GM23338 (cell line): ENCODE measurements around the gene ZFP42. TPM values are rescaled to one million over a fixed set of nuclear protein-coding genes. Genes with fewer than 3 reads are reported as not detected.

ENCODE experiments used
- ATAC-seq: fragments of 200-7000 bp; cut with Tn5 transposase; 3 replicates; pipeline ENCODE4 v1.9.1; 2020
- DNase-seq: peaks from one replicate; pipeline ENCODE4 v3.0.0-alpha.2; 2015; ENCODE audit warnings: low spot score
- H2AFZ ChIP-seq: fragments of 200-600 bp; sonication (generic); 2 replicates; pipeline ENCODE4 v1.8.0; 2016; ENCODE audit warnings: antibody characterized with exemption, mild to moderate bottlenecking, moderate library complexity
- H3F3A ChIP-seq: fragments of 200-600 bp; sonication (generic); replicated peaks from 2 replicates; pipeline ENCODE4 v1.8.0; 2017; ENCODE audit warnings: antibody characterized with exemption, mixed run types, low read depth
- H3K27ac ChIP-seq: fragments of 200-600 bp; sonication (generic); 2 replicates; pipeline ENCODE4 v1.6.1; 2016; ENCODE audit warnings: low read depth
- H3K27me3 ChIP-seq: fragments of 200-600 bp; sonication (generic); 2 replicates; pipeline ENCODE4 v1.8.0; 2016; ENCODE audit warnings: mild to moderate bottlenecking, mixed run types, moderate library complexity; ENCODE audit not compliant: insufficient read depth
- H3K36me3 ChIP-seq: fragments of 200-600 bp; sonication (generic); 2 replicates; pipeline ENCODE4 v1.8.0; 2016; ENCODE audit warnings: mild to moderate bottlenecking; ENCODE audit not compliant: insufficient read depth
- H3K4me1 ChIP-seq: fragments of 200-600 bp; sonication (generic); 2 replicates; pipeline ENCODE4 v1.8.0; 2016; ENCODE audit warnings: mild to moderate bottlenecking, moderate library complexity; ENCODE audit not compliant: insufficient read depth
- H3K4me2 ChIP-seq: fragments of 200-600 bp; sonication (generic); 2 replicates; pipeline ENCODE4 v1.7.1; 2017; ENCODE audit warnings: mixed run types
- H3K4me3 ChIP-seq: fragments of 200-600 bp; sonication (generic); 2 replicates; pipeline ENCODE4 v1.6.1; 2016; ENCODE audit warnings: mixed run types
- H3K79me2 ChIP-seq: fragments of 200-600 bp; sonication (generic); replicated peaks from 2 replicates; pipeline ENCODE4 v1.8.0; 2017; ENCODE audit warnings: mild to moderate bottlenecking; ENCODE audit not compliant: insufficient read depth
- H3K9me2 ChIP-seq: fragments of 200-600 bp; sonication (generic); 2 replicates; pipeline ENCODE4 v1.8.0; 2017; ENCODE audit not compliant: insufficient read depth
- H4K20me1 ChIP-seq: fragments of 200-600 bp; sonication (generic); replicated peaks from 2 replicates; pipeline ENCODE4 v1.8.0; 2017; ENCODE audit warnings: mild to moderate bottlenecking; ENCODE audit not compliant: insufficient read depth
- H3K27ac Mint-ChIP-seq: 2 replicates; pipeline ENCODE4 v1.8.0; 2020; ENCODE audit warnings: inconsistent platforms, mild to moderate bottlenecking, moderate library complexity, mixed read lengths
- H3K27me3 Mint-ChIP-seq: 3 replicates; pipeline ENCODE4 v1.8.0; 2022; ENCODE audit warnings: low read depth, mild to moderate bottlenecking, moderate library complexity, mixed read lengths, inconsistent platforms; ENCODE audit not compliant: insufficient read depth, poor library complexity
- H3K36me3 Mint-ChIP-seq: 3 replicates; pipeline ENCODE4 v1.8.0; 2021; ENCODE audit warnings: low read depth, mild to moderate bottlenecking, inconsistent platforms, moderate library complexity, mixed read lengths
- H3K4me1 Mint-ChIP-seq: 3 replicates; pipeline ENCODE4 v1.8.0; 2020; ENCODE audit warnings: mild to moderate bottlenecking, inconsistent platforms, mixed read lengths
- H3K4me3 Mint-ChIP-seq: 3 replicates; pipeline ENCODE4 v1.8.0; 2021; ENCODE audit warnings: moderate library complexity, mild to moderate bottlenecking, inconsistent platforms, mixed read lengths
- H3K9me3 Mint-ChIP-seq: 3 replicates; pipeline ENCODE4 v1.8.0; 2020; ENCODE audit warnings: moderate library complexity, mild to moderate bottlenecking, inconsistent platforms, mixed read lengths
- CREB1 ChIP-seq: fragments of 250-450 bp; sonication (Bioruptor Pico); IDR thresholded peaks from 2 replicates; pipeline ENCODE4 v1.5.0; 2020; ENCODE audit warnings: low read depth, mild to moderate bottlenecking, moderate library complexity
- EZH2phosphoT487 ChIP-seq: fragments of 200-600 bp; sonication (generic); IDR thresholded peaks from one replicate; pipeline ENCODE4 v1.8.1; 2018; ENCODE audit warnings: antibody characterized with exemption; ENCODE audit not compliant: unreplicated experiment
- STAT1 ChIP-seq: IDR thresholded peaks from one replicate; pipeline ENCODE4 v1.6.1; 2016; ENCODE audit warnings: antibody characterized with exemption; ENCODE audit not compliant: unreplicated experiment
- ZNF114 ChIP-seq: fragments of 250-450 bp; sonication (Bioruptor Pico); IDR thresholded peaks from 2 replicates; pipeline ENCODE4 v1.5.0; 2020; ENCODE audit warnings: mild to moderate bottlenecking, moderate library complexity
- ZNF331 ChIP-seq: fragments of 250-450 bp; sonication (Bioruptor Pico); IDR thresholded peaks from 2 replicates; pipeline ENCODE4 v1.5.0; 2020; ENCODE audit warnings: low read depth, mild to moderate bottlenecking, moderate library complexity
- polyA plus RNA-seq: library from polyadenylated mRNA; unstranded; fragments of >200 nt; fragmentation: Nextera tagmentation; extraction: Ambion mirVana; gene quantifications from 2 replicates; pipeline ENCODE4 v1.2.1, GENCODE V29; 2016
- total RNA-seq: library from RNA; depleted of rRNA; stranded (reverse); fragments of >200 nt; shearing (Covaris generic); gene quantifications from 2 replicates; pipeline ENCODE4 v1.2.3, GENCODE V29; 2014
- TF ChIP-seq, protein P1 (sequence below), 2 experiments: fragments of 200-600 bp in 1 of 2; sonication (generic) in 1 of 2; conservative IDR thresholded peaks; 2 replicates each; pipeline versions ENCODE4 v1.5.1 to v1.6.1; 2016 to 2017; ENCODE audit warnings: antibody characterized with exemption in 2 of 2, low read depth in 2 of 2, mild to moderate bottlenecking in 2 of 2, moderate library complexity in 1 of 2
- TF ChIP-seq, protein P2 (sequence below): IDR thresholded peaks from one replicate; pipeline ENCODE4 v1.6.1; 2018; ENCODE audit warnings: antibody characterized with exemption; ENCODE audit not compliant: unreplicated experiment
- TF ChIP-seq, protein P3 (sequence below): fragments of 250-450 bp; sonication (Bioruptor Pico); IDR thresholded peaks from 2 replicates; pipeline ENCODE4 v1.5.0; 2020; ENCODE audit warnings: mild to moderate bottlenecking, moderate library complexity
- TF ChIP-seq, protein P4 (sequence below): IDR thresholded peaks from 2 replicates; pipeline ENCODE4 v1.6.1; 2016; ENCODE audit warnings: antibody characterized with exemption

The ZFP42 gene
- total and polyA plus RNA-seq, 2 experiments from 2014 or later = 70.0 to 111 TPM

DNA sequence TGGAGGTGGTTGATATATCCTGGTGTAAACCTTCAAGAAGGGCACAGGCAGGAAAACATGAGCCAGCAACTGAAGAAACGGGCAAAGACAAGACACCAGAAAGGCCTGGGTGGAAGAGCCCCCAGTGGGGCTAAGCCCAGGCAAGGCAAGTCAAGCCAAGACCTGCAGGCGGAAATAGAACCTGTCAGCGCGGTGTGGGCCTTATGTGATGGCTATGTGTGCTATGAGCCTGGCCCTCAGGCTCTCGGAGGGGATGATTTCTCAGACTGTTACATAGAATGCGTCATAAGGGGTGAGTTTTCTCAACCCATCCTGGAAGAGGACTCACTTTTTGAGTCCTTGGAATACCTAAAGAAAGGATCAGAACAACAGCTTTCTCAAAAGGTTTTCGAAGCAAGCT lies 7.2 kb downstream of the ZFP42 start:
- H3K4me1 ChIP-seq = peaks cover 23% of the 10 kb centered on the region
- Mint-ChIP-seq H3K36me3 (peaks cover 84% of the 10 kb centered on the region), H3K27me3 (no peaks in the 10 kb centered on the region), H3K9me3 (no peaks in the 10 kb centered on the region), H3K4me3 (no peak overlapping the region), H3K4me1 (peaks cover 38% of the 10 kb centered on the region), H3K27ac (no peak overlapping the region)
- H3K27me3 ChIP-seq = no peaks in the 10 kb centered on the region
- DNase-seq (no peak), ATAC-seq (no peak)
- TF ChIP-seq ZNF114 (CRISPR knock-in tag) (no peak), EZH2phosphoT487 (no peak), STAT1 (no peak), ZNF331 (CRISPR knock-in tag) (no peak), CREB1 (CRISPR knock-in tag) (no peak)
- TF ChIP-seq, protein P1, sequence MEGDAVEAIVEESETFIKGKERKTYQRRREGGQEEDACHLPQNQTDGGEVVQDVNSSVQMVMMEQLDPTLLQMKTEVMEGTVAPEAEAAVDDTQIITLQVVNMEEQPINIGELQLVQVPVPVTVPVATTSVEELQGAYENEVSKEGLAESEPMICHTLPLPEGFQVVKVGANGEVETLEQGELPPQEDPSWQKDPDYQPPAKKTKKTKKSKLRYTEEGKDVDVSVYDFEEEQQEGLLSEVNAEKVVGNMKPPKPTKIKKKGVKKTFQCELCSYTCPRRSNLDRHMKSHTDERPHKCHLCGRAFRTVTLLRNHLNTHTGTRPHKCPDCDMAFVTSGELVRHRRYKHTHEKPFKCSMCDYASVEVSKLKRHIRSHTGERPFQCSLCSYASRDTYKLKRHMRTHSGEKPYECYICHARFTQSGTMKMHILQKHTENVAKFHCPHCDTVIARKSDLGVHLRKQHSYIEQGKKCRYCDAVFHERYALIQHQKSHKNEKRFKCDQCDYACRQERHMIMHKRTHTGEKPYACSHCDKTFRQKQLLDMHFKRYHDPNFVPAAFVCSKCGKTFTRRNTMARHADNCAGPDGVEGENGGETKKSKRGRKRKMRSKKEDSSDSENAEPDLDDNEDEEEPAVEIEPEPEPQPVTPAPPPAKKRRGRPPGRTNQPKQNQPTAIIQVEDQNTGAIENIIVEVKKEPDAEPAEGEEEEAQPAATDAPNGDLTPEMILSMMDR (conservative IDR thresholded peaks at IDR 0.05; ENCODE audit: low read depth in 2 of 2) = no peak
- TF ChIP-seq, protein P2, sequence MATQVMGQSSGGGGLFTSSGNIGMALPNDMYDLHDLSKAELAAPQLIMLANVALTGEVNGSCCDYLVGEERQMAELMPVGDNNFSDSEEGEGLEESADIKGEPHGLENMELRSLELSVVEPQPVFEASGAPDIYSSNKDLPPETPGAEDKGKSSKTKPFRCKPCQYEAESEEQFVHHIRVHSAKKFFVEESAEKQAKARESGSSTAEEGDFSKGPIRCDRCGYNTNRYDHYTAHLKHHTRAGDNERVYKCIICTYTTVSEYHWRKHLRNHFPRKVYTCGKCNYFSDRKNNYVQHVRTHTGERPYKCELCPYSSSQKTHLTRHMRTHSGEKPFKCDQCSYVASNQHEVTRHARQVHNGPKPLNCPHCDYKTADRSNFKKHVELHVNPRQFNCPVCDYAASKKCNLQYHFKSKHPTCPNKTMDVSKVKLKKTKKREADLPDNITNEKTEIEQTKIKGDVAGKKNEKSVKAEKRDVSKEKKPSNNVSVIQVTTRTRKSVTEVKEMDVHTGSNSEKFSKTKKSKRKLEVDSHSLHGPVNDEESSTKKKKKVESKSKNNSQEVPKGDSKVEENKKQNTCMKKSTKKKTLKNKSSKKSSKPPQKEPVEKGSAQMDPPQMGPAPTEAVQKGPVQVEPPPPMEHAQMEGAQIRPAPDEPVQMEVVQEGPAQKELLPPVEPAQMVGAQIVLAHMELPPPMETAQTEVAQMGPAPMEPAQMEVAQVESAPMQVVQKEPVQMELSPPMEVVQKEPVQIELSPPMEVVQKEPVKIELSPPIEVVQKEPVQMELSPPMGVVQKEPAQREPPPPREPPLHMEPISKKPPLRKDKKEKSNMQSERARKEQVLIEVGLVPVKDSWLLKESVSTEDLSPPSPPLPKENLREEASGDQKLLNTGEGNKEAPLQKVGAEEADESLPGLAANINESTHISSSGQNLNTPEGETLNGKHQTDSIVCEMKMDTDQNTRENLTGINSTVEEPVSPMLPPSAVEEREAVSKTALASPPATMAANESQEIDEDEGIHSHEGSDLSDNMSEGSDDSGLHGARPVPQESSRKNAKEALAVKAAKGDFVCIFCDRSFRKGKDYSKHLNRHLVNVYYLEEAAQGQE = no peak
- TF ChIP-seq, protein P3, sequence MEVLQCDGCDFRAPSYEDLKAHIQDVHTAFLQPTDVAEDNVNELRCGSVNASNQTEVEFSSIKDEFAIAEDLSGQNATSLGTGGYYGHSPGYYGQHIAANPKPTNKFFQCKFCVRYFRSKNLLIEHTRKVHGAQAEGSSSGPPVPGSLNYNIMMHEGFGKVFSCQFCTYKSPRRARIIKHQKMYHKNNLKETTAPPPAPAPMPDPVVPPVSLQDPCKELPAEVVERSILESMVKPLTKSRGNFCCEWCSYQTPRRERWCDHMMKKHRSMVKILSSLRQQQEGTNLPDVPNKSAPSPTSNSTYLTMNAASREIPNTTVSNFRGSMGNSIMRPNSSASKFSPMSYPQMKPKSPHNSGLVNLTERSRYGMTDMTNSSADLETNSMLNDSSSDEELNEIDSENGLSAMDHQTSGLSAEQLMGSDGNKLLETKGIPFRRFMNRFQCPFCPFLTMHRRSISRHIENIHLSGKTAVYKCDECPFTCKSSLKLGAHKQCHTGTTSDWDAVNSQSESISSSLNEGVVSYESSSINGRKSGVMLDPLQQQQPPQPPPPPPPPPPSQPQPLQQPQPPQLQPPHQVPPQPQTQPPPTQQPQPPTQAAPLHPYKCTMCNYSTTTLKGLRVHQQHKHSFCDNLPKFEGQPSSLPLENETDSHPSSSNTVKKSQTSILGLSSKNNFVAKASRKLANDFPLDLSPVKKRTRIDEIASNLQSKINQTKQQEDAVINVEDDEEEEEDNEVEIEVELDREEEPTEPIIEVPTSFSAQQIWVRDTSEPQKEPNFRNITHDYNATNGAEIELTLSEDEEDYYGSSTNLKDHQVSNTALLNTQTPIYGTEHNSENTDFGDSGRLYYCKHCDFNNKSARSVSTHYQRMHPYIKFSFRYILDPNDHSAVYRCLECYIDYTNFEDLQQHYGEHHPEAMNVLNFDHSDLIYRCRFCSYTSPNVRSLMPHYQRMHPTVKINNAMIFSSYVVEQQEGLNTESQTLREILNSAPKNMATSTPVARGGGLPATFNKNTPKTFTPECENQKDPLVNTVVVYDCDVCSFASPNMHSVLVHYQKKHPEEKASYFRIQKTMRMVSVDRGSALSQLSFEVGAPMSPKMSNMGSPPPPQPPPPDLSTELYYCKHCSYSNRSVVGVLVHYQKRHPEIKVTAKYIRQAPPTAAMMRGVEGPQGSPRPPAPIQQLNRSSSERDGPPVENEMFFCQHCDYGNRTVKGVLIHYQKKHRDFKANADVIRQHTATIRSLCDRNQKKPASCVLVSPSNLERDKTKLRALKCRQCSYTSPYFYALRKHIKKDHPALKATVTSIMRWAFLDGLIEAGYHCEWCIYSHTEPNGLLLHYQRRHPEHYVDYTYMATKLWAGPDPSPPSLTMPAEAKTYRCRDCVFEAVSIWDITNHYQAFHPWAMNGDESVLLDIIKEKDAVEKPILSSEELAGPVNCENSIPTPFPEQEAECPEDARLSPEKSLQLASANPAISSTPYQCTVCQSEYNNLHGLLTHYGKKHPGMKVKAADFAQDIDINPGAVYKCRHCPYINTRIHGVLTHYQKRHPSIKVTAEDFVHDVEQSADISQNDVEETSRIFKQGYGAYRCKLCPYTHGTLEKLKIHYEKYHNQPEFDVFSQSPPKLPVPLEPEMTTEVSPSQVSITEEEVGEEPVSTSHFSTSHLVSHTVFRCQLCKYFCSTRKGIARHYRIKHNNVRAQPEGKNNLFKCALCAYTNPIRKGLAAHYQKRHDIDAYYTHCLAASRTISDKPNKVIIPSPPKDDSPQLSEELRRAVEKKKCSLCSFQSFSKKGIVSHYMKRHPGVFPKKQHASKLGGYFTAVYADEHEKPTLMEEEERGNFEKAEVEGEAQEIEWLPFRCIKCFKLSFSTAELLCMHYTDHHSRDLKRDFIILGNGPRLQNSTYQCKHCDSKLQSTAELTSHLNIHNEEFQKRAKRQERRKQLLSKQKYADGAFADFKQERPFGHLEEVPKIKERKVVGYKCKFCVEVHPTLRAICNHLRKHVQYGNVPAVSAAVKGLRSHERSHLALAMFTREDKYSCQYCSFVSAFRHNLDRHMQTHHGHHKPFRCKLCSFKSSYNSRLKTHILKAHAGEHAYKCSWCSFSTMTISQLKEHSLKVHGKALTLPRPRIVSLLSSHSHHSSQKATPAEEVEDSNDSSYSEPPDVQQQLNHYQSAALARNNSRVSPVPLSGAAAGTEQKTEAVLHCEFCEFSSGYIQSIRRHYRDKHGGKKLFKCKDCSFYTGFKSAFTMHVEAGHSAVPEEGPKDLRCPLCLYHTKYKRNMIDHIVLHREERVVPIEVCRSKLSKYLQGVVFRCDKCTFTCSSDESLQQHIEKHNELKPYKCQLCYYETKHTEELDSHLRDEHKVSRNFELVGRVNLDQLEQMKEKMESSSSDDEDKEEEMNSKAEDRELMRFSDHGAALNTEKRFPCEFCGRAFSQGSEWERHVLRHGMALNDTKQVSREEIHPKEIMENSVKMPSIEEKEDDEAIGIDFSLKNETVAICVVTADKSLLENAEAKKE (CRISPR knock-in tag) = no peak
- TF ChIP-seq, protein P4, sequence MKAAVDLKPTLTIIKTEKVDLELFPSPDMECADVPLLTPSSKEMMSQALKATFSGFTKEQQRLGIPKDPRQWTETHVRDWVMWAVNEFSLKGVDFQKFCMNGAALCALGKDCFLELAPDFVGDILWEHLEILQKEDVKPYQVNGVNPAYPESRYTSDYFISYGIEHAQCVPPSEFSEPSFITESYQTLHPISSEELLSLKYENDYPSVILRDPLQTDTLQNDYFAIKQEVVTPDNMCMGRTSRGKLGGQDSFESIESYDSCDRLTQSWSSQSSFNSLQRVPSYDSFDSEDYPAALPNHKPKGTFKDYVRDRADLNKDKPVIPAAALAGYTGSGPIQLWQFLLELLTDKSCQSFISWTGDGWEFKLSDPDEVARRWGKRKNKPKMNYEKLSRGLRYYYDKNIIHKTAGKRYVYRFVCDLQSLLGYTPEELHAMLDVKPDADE = no peak
- H3K4me2 ChIP-seq = no peak overlapping the region
- peaks cover 24% of the 10 kb centered on the region for H4K20me1 ChIP-seq
- H3K9me2 ChIP-seq = no peaks in the 10 kb centered on the region
- H3K4me3 ChIP-seq = no peak overlapping the region
- H3K36me3 ChIP-seq = peaks cover 52% of the 10 kb centered on the region
- peaks cover 18% of the 10 kb centered on the region; the same call in 1 of the 2 replicates for H3F3A ChIP-seq
- 0 out of 2 replicates have a peak overlapping the region, but pooled peaks have one; percentile 36 for H3K27ac ChIP-seq
- no peak overlapping the region for H2AFZ ChIP-seq
- peaks cover 81% of the 10 kb centered on the region for H3K79me2 ChIP-seq
